HL-60 (cell line): ENCODE measurements around the gene WDR3.

Experiments used
- DNase-seq, 2 experiments: peaks; one replicate each; pipeline ENCODE4 v3.0.0-alpha.2; 2010 to 2020; ENCODE audit warnings: low read depth in 1 of 2, low spot score in 1 of 2
- H3K27ac ChIP-seq: fragments of 250-450 bp; sonication (Bioruptor Pico); replicated peaks from 2 replicates; pipeline ENCODE4 v1.5.1; 2020; ENCODE audit warnings: mild to moderate bottlenecking, moderate library complexity
- H3K27me3 ChIP-seq: fragments of 250-450 bp; sonication (Bioruptor Pico); 2 replicates; pipeline ENCODE4 v1.5.1; 2021; ENCODE audit warnings: mild to moderate bottlenecking, moderate library complexity; ENCODE audit not compliant: insufficient read depth, poor library complexity, severe bottlenecking
- H3K4me3 ChIP-seq: replicated peaks from 2 replicates; pipeline ENCODE4 v1.5.1; 2011; ENCODE audit warnings: mild to moderate bottlenecking, control low read depth, low read length; ENCODE audit not compliant: insufficient read depth
- GABPA ChIP-seq: IDR thresholded peaks from 2 replicates; pipeline ENCODE4 v1.6.1; 2012; ENCODE audit warnings: low read depth
- POLR2AphosphoS5 ChIP-seq: IDR thresholded peaks from 2 replicates; pipeline ENCODE4 v1.6.1; 2012; ENCODE audit warnings: low read depth
- SPI1 ChIP-seq: IDR thresholded peaks from 2 replicates; pipeline ENCODE4 v1.6.1; 2012; ENCODE audit warnings: low read depth, mild to moderate bottlenecking, borderline replicate concordance
- TF ChIP-seq, protein P1 (sequence below): IDR thresholded peaks from one replicate; pipeline ENCODE4 v1.5.1; 2011; ENCODE audit warnings: low read length, control low read depth, inconsistent platforms; ENCODE audit not compliant: insufficient read depth
- TF ChIP-seq, protein P2 (sequence below): IDR thresholded peaks from 2 replicates; pipeline ENCODE4 v1.6.1; 2012; ENCODE audit warnings: low read depth; ENCODE audit not compliant: insufficient replicate concordance

WDR3 gene

DNA sequence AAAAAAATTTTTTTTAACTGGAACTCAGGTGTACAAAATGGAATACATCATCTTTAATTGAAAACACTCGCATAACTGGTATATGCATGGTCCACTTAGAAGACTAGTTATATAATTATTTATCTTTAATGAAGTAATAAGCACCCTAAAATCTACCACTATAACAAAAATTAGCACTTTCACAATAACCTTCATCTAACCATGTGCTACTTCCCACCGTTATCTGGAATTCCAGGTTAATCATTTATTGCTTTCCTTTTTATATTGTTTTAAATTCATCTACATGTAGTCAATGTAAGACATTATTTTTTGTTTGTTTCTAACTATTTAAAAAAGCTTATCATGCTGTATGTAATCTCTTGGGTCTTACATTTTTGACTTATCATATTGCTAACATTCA is 39.1 kb upstream of the WDR3 start:
- Histone ChIP-seq H3K27me3 (no peaks in the 10 kb centered on the region), H3K4me3 (no peak overlapping the region), H3K27ac (no peak overlapping the region)
- DNase-seq, result no peak
- TF ChIP-seq, protein P1, sequence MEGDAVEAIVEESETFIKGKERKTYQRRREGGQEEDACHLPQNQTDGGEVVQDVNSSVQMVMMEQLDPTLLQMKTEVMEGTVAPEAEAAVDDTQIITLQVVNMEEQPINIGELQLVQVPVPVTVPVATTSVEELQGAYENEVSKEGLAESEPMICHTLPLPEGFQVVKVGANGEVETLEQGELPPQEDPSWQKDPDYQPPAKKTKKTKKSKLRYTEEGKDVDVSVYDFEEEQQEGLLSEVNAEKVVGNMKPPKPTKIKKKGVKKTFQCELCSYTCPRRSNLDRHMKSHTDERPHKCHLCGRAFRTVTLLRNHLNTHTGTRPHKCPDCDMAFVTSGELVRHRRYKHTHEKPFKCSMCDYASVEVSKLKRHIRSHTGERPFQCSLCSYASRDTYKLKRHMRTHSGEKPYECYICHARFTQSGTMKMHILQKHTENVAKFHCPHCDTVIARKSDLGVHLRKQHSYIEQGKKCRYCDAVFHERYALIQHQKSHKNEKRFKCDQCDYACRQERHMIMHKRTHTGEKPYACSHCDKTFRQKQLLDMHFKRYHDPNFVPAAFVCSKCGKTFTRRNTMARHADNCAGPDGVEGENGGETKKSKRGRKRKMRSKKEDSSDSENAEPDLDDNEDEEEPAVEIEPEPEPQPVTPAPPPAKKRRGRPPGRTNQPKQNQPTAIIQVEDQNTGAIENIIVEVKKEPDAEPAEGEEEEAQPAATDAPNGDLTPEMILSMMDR, result no peak
- TF ChIP-seq, protein P2, sequence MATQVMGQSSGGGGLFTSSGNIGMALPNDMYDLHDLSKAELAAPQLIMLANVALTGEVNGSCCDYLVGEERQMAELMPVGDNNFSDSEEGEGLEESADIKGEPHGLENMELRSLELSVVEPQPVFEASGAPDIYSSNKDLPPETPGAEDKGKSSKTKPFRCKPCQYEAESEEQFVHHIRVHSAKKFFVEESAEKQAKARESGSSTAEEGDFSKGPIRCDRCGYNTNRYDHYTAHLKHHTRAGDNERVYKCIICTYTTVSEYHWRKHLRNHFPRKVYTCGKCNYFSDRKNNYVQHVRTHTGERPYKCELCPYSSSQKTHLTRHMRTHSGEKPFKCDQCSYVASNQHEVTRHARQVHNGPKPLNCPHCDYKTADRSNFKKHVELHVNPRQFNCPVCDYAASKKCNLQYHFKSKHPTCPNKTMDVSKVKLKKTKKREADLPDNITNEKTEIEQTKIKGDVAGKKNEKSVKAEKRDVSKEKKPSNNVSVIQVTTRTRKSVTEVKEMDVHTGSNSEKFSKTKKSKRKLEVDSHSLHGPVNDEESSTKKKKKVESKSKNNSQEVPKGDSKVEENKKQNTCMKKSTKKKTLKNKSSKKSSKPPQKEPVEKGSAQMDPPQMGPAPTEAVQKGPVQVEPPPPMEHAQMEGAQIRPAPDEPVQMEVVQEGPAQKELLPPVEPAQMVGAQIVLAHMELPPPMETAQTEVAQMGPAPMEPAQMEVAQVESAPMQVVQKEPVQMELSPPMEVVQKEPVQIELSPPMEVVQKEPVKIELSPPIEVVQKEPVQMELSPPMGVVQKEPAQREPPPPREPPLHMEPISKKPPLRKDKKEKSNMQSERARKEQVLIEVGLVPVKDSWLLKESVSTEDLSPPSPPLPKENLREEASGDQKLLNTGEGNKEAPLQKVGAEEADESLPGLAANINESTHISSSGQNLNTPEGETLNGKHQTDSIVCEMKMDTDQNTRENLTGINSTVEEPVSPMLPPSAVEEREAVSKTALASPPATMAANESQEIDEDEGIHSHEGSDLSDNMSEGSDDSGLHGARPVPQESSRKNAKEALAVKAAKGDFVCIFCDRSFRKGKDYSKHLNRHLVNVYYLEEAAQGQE, result no peak
- TF ChIP-seq SPI1 (no peak), GABPA (no peak), POLR2AphosphoS5 (no peak)

DNA sequence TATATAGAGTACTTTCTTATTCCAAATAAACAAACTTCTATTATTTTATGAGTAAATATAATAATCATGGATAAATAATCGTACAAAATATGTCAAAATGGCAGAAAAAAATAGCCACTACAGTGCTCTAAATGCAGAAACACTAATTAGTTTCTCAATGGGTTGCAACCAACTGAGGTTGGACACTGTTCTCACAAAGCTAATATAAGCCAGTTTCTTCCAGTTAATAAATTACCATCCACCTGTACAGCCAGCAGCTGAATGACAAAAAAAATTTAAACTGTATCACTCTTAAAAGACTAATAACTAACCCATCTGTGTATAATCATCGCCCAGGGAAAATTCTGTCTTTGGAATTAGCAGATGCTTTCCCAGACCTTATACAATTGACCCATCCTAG is 37.0 kb upstream of the WDR3 start:
- Histone ChIP-seq H3K27me3 (no peaks in the 10 kb centered on the region), H3K27ac (no peak overlapping the region), H3K4me3 (no peak overlapping the region)
- no peak for DNase-seq
- TF ChIP-seq, protein P1, result no peak
- TF ChIP-seq POLR2AphosphoS5, result no peak
- TF ChIP-seq GABPA, result no peak
- TF ChIP-seq, protein P2, result no peak
- no peak for TF ChIP-seq SPI1

DNA sequence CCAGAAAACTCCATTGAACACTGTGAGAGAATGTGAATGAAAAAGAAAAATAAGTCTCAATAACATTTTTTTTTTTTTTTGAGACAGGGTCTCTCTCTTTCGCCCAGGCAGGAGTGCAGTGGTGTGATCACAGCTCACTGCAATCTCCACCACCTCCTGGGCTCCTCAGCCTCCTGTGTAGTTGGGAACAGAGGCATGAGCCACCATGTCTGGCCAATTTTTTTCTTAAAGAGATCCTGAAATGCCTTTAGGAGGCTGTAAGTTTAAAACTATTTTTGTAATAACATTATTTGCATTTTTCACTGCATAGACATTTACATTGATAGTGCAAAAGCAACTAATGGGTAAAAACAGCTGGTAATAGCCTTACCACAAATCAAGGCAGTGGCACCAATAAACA is 35.5 kb upstream of the WDR3 start:
- Histone ChIP-seq H3K4me3 (no peak overlapping the region), H3K27me3 (no peaks in the 10 kb centered on the region), H3K27ac (no peak overlapping the region)
- DNase-seq, result no peak
- TF ChIP-seq POLR2AphosphoS5 (no peak), GABPA (no peak), SPI1 (no peak)
- TF ChIP-seq, protein P2, result no peak
- TF ChIP-seq, protein P1, result no peak
